ENCODE data around the gene ZPR1. TPM values are rescaled to one million over a fixed set of nuclear protein-coding genes. Genes with fewer than 3 reads are reported as not detected.
A peak's percentile ranks its signal among the peaks of the same experiment; 100 is the strongest.

ZPR1 gene
- total and polyA plus RNA-seq, 7 donors: 40.1 to 98.6 (median 57.0) TPM

GRCh38 chr11:116727990-116728389, 59.8 kb downstream of the ZPR1 start:
- H3K27me3 ChIP-seq (ENCODE audit: insufficient read depth in 3 of 3, low read length in 2 of 3): no peaks in the 10 kb centered on the region

DNA sequence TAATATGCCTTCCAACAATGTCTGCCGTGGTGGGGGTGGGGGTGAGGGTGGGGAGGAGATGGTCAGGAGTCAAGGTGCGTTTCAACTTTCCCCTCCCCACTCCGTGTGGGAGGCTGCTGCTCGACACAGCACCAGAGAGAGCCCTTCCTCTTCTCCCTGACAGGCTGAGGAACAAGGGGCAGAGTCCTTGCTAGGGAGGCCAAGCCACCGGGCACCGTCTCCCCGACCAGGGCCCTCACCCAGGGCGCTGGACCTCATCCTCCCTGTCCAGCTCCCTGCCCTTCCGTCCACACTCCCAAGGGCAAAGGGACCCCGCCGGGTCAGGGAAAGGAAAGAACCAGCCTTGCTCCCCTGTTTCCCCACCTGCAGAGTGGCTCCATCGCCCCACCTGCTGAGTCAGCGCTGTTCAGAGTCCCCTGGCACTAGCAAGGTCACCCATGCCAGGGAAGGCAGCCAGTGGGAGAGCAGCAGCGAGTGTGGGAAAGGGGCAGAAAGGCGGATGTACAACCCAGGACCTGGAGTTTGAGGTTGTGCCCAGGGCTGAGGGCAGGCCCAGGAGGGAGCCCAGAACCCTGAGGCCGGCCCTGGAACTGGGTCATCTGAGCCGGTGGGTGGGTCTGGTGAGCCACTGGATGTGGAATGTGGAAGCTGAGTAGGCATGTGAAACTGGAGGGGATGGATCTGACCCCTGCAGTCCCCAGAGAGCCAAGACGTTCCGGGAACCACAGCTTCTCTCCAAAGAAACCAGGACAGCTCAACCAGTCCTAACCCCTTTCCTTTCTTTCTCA, 62.2 kb downstream of the ZPR1 start:
- no peaks in the 10 kb centered on the region for H3K36me3 ChIP-seq (ENCODE audit: insufficient read depth in 1 of 2, low read depth in 1 of 2)
- peak in 1 of 2 donors; percentile 46 for DNase-seq
- peaks cover 15% of the 10 kb centered on the region for H3K4me1 ChIP-seq
- 40 to 51% (median 43%) methylated on average over 19 of the region's 19 CpGs for WGBS, 3 donors
- TF ChIP-seq, protein P1, sequence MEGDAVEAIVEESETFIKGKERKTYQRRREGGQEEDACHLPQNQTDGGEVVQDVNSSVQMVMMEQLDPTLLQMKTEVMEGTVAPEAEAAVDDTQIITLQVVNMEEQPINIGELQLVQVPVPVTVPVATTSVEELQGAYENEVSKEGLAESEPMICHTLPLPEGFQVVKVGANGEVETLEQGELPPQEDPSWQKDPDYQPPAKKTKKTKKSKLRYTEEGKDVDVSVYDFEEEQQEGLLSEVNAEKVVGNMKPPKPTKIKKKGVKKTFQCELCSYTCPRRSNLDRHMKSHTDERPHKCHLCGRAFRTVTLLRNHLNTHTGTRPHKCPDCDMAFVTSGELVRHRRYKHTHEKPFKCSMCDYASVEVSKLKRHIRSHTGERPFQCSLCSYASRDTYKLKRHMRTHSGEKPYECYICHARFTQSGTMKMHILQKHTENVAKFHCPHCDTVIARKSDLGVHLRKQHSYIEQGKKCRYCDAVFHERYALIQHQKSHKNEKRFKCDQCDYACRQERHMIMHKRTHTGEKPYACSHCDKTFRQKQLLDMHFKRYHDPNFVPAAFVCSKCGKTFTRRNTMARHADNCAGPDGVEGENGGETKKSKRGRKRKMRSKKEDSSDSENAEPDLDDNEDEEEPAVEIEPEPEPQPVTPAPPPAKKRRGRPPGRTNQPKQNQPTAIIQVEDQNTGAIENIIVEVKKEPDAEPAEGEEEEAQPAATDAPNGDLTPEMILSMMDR (IDR thresholded peaks at IDR 0.05): no peak
- no peak overlapping the region for H3K4me3 ChIP-seq
- intact Hi-C loops (cut with DNase I): no loop called here
- H3K27me3 ChIP-seq (ENCODE audit: insufficient read depth in 3 of 3, low read length in 2 of 3): no peaks in the 10 kb centered on the region
- H3K9me3 ChIP-seq: no peaks in the 10 kb centered on the region
- ATAC-seq: peak; percentile 17 to 73 (median 63)
- no peak overlapping the region for H3K27ac ChIP-seq

More at GRCh38 chr11:116727990-116728389, 59.8 kb downstream of the ZPR1 start:
- no peak overlapping the region for H3K27ac ChIP-seq
- WGBS, 3 donors: 67 to 75% (median 68%) methylated on average over 6 of the region's 6 CpGs
- TF ChIP-seq, protein P1 (IDR thresholded peaks at IDR 0.05): no peak
- H3K4me1 ChIP-seq: peaks cover 22% of the 10 kb centered on the region
- DNase-seq (no peak), ATAC-seq (no peak)
- no peak overlapping the region for H3K4me3 ChIP-seq
- H3K36me3 ChIP-seq (ENCODE audit: insufficient read depth in 1 of 2, low read depth in 1 of 2): no peaks in the 10 kb centered on the region
- intact Hi-C loops (cut with DNase I): no loop called here
- no peaks in the 10 kb centered on the region for H3K9me3 ChIP-seq

DNA sequence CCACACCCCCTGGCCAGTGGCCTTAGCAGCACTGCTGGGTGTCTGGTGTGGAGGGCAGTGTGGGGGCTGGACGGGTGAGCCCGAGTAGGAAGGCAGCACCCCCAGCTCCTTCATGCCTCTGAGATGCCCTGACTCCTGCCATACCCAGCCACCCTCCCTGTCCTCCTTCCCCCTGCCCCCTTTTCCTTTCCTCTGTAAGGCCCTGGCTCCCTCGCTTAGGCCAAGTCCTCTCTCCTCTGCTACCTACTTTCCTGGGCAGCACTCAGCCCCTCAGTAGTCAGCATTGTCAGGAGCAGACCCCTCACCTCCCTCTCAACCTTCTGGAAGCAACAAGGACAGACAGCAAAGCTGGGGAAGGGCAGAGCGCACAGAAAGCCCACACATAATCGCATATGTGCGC, 63.0 kb downstream of the ZPR1 start:
- intact Hi-C loops (cut with DNase I): no loop called here
- Histone ChIP-seq H3K27me3 (ENCODE audit: insufficient read depth in 3 of 3, low read length in 2 of 3) (no peaks in the 10 kb centered on the region), H3K4me3 (no peak overlapping the region), H3K36me3 (ENCODE audit: insufficient read depth in 1 of 2, low read depth in 1 of 2) (no peaks in the 10 kb centered on the region), H3K4me1 (peaks cover 11% of the 10 kb centered on the region), H3K9me3 (no peaks in the 10 kb centered on the region), H3K27ac (no peak overlapping the region)
- ATAC-seq: no peak
- 83 to 92% (median 86%) methylated on average over 6 of the region's 6 CpGs for WGBS, 3 donors
- TF ChIP-seq, protein P1 (IDR thresholded peaks at IDR 0.05): no peak
- DNase-seq: no peak

Other genes with a start within 250 kb of the ZPR1 start
- gene BUD13, start 15.0 kb downstream of the ZPR1 start, total RNA-seq: 10 to 100 TPM in 1 of 4 donors, 1 to 10 TPM in 3; 8.6 to 11.4 (median 9.2) TPM
- 10 to 100 TPM; 11.2 to 17.1 (median 14.2) TPM for gene BUD13, start 15.0 kb downstream of the ZPR1 start, polyA plus RNA-seq
- not detected for gene APOA5, start 3.9 kb upstream of the ZPR1 start, total RNA-seq
- under 1 TPM in 1 of 3 donors, not detected in 2; 0.05 TPM for gene APOA5, start 3.9 kb upstream of the ZPR1 start, polyA plus RNA-seq
- gene APOA4, start 35.3 kb upstream of the ZPR1 start, total RNA-seq: under 1 TPM in 1 of 4 donors, not detected in 3; 0.50 TPM
- 1 to 10 TPM in 1 of 3 donors, under 1 TPM in 1, not detected in 1; 0.44 to 6.0 TPM for gene APOA4, start 35.3 kb upstream of the ZPR1 start, polyA plus RNA-seq
- under 1 TPM in 1 of 4 donors, not detected in 3; 0.46 TPM for gene APOC3, start 41.9 kb upstream of the ZPR1 start, total RNA-seq
- gene APOC3, start 41.9 kb upstream of the ZPR1 start, polyA plus RNA-seq: 1 to 10 TPM in 1 of 3 donors, under 1 TPM in 1, not detected in 1; 0.26 to 2.2 TPM
- gene APOA1, start 49.6 kb upstream of the ZPR1 start, total RNA-seq: under 1 TPM in 3 of 4 donors, not detected in 1; 0.30 to 0.58 (median 0.30) TPM
- 1 to 10 TPM in 1 of 3 donors, under 1 TPM in 2; 0.44 to 4.9 (median 0.46) TPM for gene APOA1, start 49.6 kb upstream of the ZPR1 start, polyA plus RNA-seq

All from psoas muscle (tissue), 8 donors.